H1 (cell line): ENCODE results near the gene PKD2.

Experiments used
- BCL11A ChIP-seq, 2 experiments: IDR thresholded peaks; one replicate each; pipeline ENCODE4 v1.6.1; 2011; ENCODE audit warnings: low read depth in 2 of 2, low read length in 2 of 2, mild to moderate bottlenecking in 2 of 2
- CTCF ChIP-seq, 3 experiments: IDR thresholded peaks; 1 replicate in 2 of 3; 2 replicates in 1 of 3; pipeline versions ENCODE4 v1.5.1 to v1.6.1; 2011; ENCODE audit warnings: low read length in 3 of 3, mild to moderate bottlenecking in 3 of 3, inconsistent platforms in 2 of 3, low read depth in 1 of 3, moderate library complexity in 1 of 3; ENCODE audit not compliant: insufficient read depth in 1 of 3; ENCODE audit errors: control extremely low read depth in 1 of 3
- POLR2A ChIP-seq, 2 experiments: IDR thresholded peaks; 1 replicate in 1 of 2; 2 replicates in 1 of 2; pipeline ENCODE4 v1.6.1; 2011; ENCODE audit warnings: low read depth in 2 of 2, low read length in 2 of 2, mild to moderate bottlenecking in 2 of 2; ENCODE audit errors: control extremely low read depth in 1 of 2
- POLR2AphosphoS5 ChIP-seq: IDR thresholded peaks from 2 replicates; pipeline ENCODE4 v1.6.1; 2011; ENCODE audit warnings: low read depth, low read length
- RBBP5 ChIP-seq: IDR thresholded peaks from 2 replicates; pipeline ENCODE4 v1.7.1; 2012; ENCODE audit warnings: low read depth, mild to moderate bottlenecking, inconsistent platforms, low read length, moderate library complexity, borderline replicate concordance
- USF2 ChIP-seq: IDR thresholded peaks from 2 replicates; pipeline ENCODE4 v1.6.1; 2011; ENCODE audit warnings: low read length, improper control_type of control experiment

DNA sequence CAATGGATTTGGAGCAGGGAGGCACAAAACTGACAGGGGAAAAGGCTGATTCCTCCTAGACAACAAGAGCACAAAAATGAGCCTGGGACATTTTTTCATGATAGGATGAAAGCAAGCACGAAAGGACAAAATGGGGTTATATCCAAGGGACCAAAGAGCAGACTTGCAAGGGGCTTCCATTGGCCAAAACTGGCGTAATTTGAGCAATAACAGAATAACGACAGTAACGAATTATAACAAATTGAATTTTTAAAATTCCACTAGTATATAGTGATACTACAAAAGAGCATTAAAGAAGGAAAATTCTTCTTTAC lies 21.6 kb upstream of the PKD2 start:
- TF ChIP-seq CTCF (IDR thresholded peaks at IDR 0.05; ENCODE audit: control extremely low read depth in 1 of 3, insufficient read depth in 1 of 3, low read depth in 1 of 3, low read length in 3 of 3): no peak
- TF ChIP-seq USF2: no peak
- TF ChIP-seq POLR2A (IDR thresholded peaks at IDR 0.05; ENCODE audit: control extremely low read depth in 1 of 2, low read depth in 2 of 2, low read length in 2 of 2): no peak
- TF ChIP-seq POLR2AphosphoS5: no peak
- no peak for TF ChIP-seq RBBP5
- no peak for TF ChIP-seq BCL11A (IDR thresholded peaks at IDR 0.05; ENCODE audit: low read depth in 2 of 2, low read length in 2 of 2)
